Panc1 (cell line): Measurements from ENCODE around the gene PPM1H. TPM values are rescaled to one million over a fixed set of nuclear protein-coding genes. Genes with fewer than 3 reads are reported as not detected.

ENCODE experiments used
- ATAC-seq: fragments of 200-7000 bp; cut with Tn5 transposase; 2 replicates; pipeline ENCODE4 v1.9.1; 2020; ENCODE audit warnings: mild to moderate bottlenecking, moderate library complexity
- BruUV-seq: library from RNA; stranded (reverse); fragments of 400-500 nt; replicated peaks from 2 replicates; lab custom pipeline; 2021; lab: Mats Ljungman, UMichigan
- CTCF ChIA-PET: fragments of 300-600 bp; sonication (Branson Sonifier 250); formaldehyde crosslinking; loops from one replicate; lab custom pipeline; 2022; ENCODE audit warnings: antibody characterized with exemption; lab: Charles Lee
- POLR2A ChIA-PET: fragments of 300-600 bp; sonication (Branson Sonifier 250); formaldehyde crosslinking; loops from one replicate; lab custom pipeline; 2022; ENCODE audit warnings: antibody characterized with exemption; lab: Charles Lee
- DNase-seq: peaks from one replicate; pipeline ENCODE4 v3.0.0-alpha.2; 2010; ENCODE audit warnings: low read depth, low spot score
- H3K27ac ChIP-seq: 2 replicates; pipeline ENCODE4 v1.5.1; 2011; ENCODE audit warnings: mild to moderate bottlenecking, low read length, inconsistent platforms
- H3K27me3 ChIP-seq: fragments of 200-500 bp; sonication (Bioruptor generic); 2 replicates; pipeline ENCODE4 v1.6.0; 2014; ENCODE audit warnings: low read length, inconsistent platforms; ENCODE audit not compliant: control insufficient read depth, insufficient read depth
- H3K36me3 ChIP-seq: fragments of 200-500 bp; sonication (Bioruptor generic); 2 replicates; pipeline ENCODE4 v1.5.1; 2014; ENCODE audit warnings: inconsistent platforms, mild to moderate bottlenecking, low read length, moderate library complexity; ENCODE audit not compliant: control insufficient read depth, insufficient read depth
- H3K4me1 ChIP-seq: 2 replicates; pipeline ENCODE4 v1.5.1; 2011; ENCODE audit warnings: inconsistent platforms, mild to moderate bottlenecking, low read length, moderate library complexity; ENCODE audit not compliant: control insufficient read depth, insufficient read depth
- H3K4me3 ChIP-seq, 2 experiments: 2 replicates each; pipeline ENCODE4 v1.5.1; 2011 to 2012; ENCODE audit warnings: low read depth in 2 of 2, low read length in 2 of 2, mild to moderate bottlenecking in 2 of 2, inconsistent platforms in 1 of 2, moderate library complexity in 1 of 2
- H3K9me3 ChIP-seq: fragments of 200-500 bp; sonication (Bioruptor generic); 2 replicates; pipeline ENCODE4 v1.5.1; 2014; ENCODE audit warnings: low read depth, mild to moderate bottlenecking, inconsistent platforms, low read length, moderate library complexity; ENCODE audit not compliant: control insufficient read depth, insufficient read depth
- POLR2AphosphoS5 ChIP-seq: IDR thresholded peaks from 2 replicates; pipeline ENCODE4 v1.6.1; 2012; ENCODE audit warnings: mild to moderate bottlenecking, low read depth, low read length, moderate library complexity
- SIN3A ChIP-seq: IDR thresholded peaks from 2 replicates; pipeline ENCODE4 v1.6.1; 2012; ENCODE audit warnings: low read depth, mild to moderate bottlenecking, low read length, moderate library complexity, borderline replicate concordance; ENCODE audit not compliant: insufficient read depth
- TCF7L2 ChIP-seq: IDR thresholded peaks from 2 replicates; pipeline ENCODE4 v1.6.1; 2011; ENCODE audit warnings: mild to moderate bottlenecking, low read depth, low read length, inconsistent platforms
- in situ Hi-C: cut with HindIII; loops from 2 replicates; pipeline ENCODE4 v1.10.0; 2016; ENCODE audit warnings: low sequenced_read_pairs, low pct_unique_long_range_greater_than_20kb
- intact Hi-C: fragments of 100-400 bp; cut with micrococcal nuclease; formaldehyde crosslinking; loops from one replicate; pipeline ENCODE4 v1.10.0; 2022; ENCODE audit not compliant: unreplicated experiment
- total RNA-seq: library from RNA; stranded (reverse); gene quantifications from one replicate; pipeline ENCODE4 v1.2.1, GENCODE V29; 2021; ENCODE audit not compliant: unreplicated experiment
- TF ChIP-seq, protein P1 (sequence below), 2 experiments: IDR thresholded peaks; 2 replicates each; pipeline ENCODE4 v1.6.1; 2011 to 2012; ENCODE audit warnings: low read depth in 2 of 2, control low read depth in 1 of 2, low read length in 1 of 2, mild to moderate bottlenecking in 1 of 2, moderate library complexity in 1 of 2; ENCODE audit not compliant: insufficient read depth in 1 of 2
- TF ChIP-seq, protein P2 (sequence below): fragments of 450-650 bp; IDR thresholded peaks from 2 replicates; pipeline ENCODE4 v1.5.1; 2017; ENCODE audit warnings: mild to moderate bottlenecking

PPM1H gene
- total RNA-seq, 1 experiment from 2014 or later, result 22.9 TPM

DNA sequence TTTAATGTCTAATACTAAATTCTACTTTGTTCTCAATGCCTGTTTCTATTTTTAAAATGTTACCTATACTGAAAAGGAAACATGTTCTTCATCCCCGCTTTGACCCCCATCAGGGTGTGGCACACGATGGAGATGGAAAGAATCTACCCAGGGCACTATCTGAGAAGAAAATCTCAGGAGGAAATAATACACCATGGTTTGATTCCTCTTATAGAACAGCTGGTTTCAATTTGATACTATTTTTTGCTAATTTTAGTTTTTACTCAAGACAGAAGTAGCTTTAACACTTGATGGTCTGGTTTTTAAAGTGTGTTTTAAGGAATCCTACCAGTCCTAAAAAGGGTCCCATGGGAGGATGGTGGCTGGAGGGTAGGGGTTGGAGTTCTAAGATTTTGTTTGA lies 56.7 kb downstream of the PPM1H start:
- Histone ChIP-seq H3K9me3 (no peaks in the 10 kb centered on the region), H3K27me3 (no peaks in the 10 kb centered on the region), H3K27ac (no peak overlapping the region), H3K36me3 (no peaks in the 10 kb centered on the region), H3K4me1 (peaks cover 12% of the 10 kb centered on the region), H3K4me3 (no peak overlapping the region)
- ATAC-seq (no peak), DNase-seq (no peak)
- in situ Hi-C loops (no loop called here), intact Hi-C loops (no loop called here)
- TF ChIP-seq, protein P1, sequence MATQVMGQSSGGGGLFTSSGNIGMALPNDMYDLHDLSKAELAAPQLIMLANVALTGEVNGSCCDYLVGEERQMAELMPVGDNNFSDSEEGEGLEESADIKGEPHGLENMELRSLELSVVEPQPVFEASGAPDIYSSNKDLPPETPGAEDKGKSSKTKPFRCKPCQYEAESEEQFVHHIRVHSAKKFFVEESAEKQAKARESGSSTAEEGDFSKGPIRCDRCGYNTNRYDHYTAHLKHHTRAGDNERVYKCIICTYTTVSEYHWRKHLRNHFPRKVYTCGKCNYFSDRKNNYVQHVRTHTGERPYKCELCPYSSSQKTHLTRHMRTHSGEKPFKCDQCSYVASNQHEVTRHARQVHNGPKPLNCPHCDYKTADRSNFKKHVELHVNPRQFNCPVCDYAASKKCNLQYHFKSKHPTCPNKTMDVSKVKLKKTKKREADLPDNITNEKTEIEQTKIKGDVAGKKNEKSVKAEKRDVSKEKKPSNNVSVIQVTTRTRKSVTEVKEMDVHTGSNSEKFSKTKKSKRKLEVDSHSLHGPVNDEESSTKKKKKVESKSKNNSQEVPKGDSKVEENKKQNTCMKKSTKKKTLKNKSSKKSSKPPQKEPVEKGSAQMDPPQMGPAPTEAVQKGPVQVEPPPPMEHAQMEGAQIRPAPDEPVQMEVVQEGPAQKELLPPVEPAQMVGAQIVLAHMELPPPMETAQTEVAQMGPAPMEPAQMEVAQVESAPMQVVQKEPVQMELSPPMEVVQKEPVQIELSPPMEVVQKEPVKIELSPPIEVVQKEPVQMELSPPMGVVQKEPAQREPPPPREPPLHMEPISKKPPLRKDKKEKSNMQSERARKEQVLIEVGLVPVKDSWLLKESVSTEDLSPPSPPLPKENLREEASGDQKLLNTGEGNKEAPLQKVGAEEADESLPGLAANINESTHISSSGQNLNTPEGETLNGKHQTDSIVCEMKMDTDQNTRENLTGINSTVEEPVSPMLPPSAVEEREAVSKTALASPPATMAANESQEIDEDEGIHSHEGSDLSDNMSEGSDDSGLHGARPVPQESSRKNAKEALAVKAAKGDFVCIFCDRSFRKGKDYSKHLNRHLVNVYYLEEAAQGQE (IDR thresholded peaks at IDR 0.05; ENCODE audit: insufficient read depth in 1 of 2, low read depth in 2 of 2, low read length in 1 of 2), result no peak
- CTCF ChIA-PET, result no interaction called here
- BruUV-seq, result no TSS peak
- POLR2A ChIA-PET, result no interaction called here

DNA sequence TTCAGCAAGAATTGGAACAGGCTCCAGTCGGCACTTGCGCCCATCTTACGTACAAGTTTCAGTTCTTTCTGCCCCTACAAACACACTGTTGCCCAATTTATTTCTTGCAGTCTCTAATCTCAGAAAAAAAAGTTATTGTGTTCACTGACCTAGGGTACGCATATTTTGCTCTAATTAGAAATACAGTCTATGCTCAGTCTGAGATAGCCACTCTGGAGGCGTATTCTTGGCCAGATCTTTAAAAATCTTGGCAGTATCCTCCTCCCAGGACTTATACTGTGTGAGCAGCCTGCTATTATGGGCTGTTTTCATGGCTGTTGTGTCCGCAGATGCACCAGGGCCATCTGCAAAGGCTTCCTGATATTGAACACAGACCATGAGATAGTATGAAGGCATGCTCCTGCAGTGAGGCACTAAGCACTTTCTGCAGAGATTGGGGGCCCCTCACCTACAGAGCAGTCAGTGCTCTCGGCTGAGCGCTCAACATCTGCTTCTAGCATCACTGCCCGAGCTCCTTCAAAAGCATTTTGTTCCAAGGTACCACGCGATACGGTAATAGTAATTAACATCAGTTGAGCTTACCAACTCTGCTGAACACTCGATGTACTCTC lies 57.9 kb downstream of the PPM1H start:
- intact Hi-C loops, result no loop called here
- POLR2A ChIA-PET, result no interaction called here
- Histone ChIP-seq H3K4me1 (peaks cover 12% of the 10 kb centered on the region), H3K27ac (no peak overlapping the region; the same call in 1 of the 2 replicates), H3K27me3 (no peaks in the 10 kb centered on the region), H3K9me3 (no peaks in the 10 kb centered on the region), H3K4me3 (no peak overlapping the region), H3K36me3 (no peaks in the 10 kb centered on the region)
- no peak for DNase-seq
- CTCF ChIA-PET, result interaction anchor here (1.0 kb wide), 1 partner anchor 192 kb away, joined by 3 read pairs; no protein-coding TSS in a partner anchor
- ATAC-seq, result no peak
- in situ Hi-C loops, result no loop called here
- no TSS peak for BruUV-seq
- TF ChIP-seq, protein P1 (IDR thresholded peaks at IDR 0.05; ENCODE audit: insufficient read depth in 1 of 2, low read depth in 2 of 2, low read length in 1 of 2), result no peak
- TF ChIP-seq TCF7L2 (no peak), POLR2AphosphoS5 (no peak), SIN3A (no peak)
- TF ChIP-seq, protein P2, sequence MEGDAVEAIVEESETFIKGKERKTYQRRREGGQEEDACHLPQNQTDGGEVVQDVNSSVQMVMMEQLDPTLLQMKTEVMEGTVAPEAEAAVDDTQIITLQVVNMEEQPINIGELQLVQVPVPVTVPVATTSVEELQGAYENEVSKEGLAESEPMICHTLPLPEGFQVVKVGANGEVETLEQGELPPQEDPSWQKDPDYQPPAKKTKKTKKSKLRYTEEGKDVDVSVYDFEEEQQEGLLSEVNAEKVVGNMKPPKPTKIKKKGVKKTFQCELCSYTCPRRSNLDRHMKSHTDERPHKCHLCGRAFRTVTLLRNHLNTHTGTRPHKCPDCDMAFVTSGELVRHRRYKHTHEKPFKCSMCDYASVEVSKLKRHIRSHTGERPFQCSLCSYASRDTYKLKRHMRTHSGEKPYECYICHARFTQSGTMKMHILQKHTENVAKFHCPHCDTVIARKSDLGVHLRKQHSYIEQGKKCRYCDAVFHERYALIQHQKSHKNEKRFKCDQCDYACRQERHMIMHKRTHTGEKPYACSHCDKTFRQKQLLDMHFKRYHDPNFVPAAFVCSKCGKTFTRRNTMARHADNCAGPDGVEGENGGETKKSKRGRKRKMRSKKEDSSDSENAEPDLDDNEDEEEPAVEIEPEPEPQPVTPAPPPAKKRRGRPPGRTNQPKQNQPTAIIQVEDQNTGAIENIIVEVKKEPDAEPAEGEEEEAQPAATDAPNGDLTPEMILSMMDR, result no peak
